Activated CD4-positive, alpha-beta memory T cell treated with anti-CD3 and anti-CD28 coated beads, Interleukin-2, amount 10 ng/mL, durations not matched to agents 7 days and 5 days (primary cell): ENCODE measurements around the gene CISH. TPM values are rescaled to one million over a fixed set of nuclear protein-coding genes. Genes with fewer than 3 reads are reported as not detected.
A peak's percentile ranks its signal among the peaks of the same experiment; 100 is the strongest.

Experiments
- CTCF ChIA-PET: fragments of 350-600 bp; sonication (Branson Sonifier 250); formaldehyde crosslinking; loops from one replicate; lab custom pipeline; 2021; ENCODE audit warnings: antibody characterized with exemption, inconsistent platforms; lab: Charles Lee
- POLR2A ChIA-PET: fragments of 350-600 bp; sonication (Branson Sonifier 250); formaldehyde crosslinking; loops from one replicate; lab custom pipeline; 2021; ENCODE audit warnings: antibody characterized with exemption; lab: Charles Lee
- DNase-seq: peaks from one replicate; pipeline ENCODE4 v3.0.0-alpha.2; 2020
- H3K27ac Mint-ChIP-seq: one replicate; pipeline ENCODE4 v1.8.0; 2021; ENCODE audit warnings: mild to moderate bottlenecking, mixed read lengths
- H3K27me3 Mint-ChIP-seq: one replicate; pipeline ENCODE4 v1.8.0; 2021; ENCODE audit warnings: mixed read lengths
- H3K36me3 Mint-ChIP-seq: one replicate; pipeline ENCODE4 v1.8.0; 2021; ENCODE audit warnings: low read depth, mixed read lengths
- H3K4me1 Mint-ChIP-seq: one replicate; pipeline ENCODE4 v1.8.0; 2021; ENCODE audit warnings: mixed read lengths
- H3K4me3 Mint-ChIP-seq: one replicate; pipeline ENCODE4 v1.8.0; 2021; ENCODE audit warnings: mild to moderate bottlenecking, mixed read lengths
- H3K9me3 Mint-ChIP-seq: one replicate; pipeline ENCODE4 v1.8.0; 2021; ENCODE audit warnings: mixed read lengths
- total RNA-seq, 2 experiments: library from RNA; stranded (reverse); gene quantifications; one replicate each; pipeline ENCODE4 v1.2.3, GENCODE V29; 2021

CISH gene
- total RNA-seq, 2 experiments from 2014 or later = 328 to 335 TPM

DNA sequence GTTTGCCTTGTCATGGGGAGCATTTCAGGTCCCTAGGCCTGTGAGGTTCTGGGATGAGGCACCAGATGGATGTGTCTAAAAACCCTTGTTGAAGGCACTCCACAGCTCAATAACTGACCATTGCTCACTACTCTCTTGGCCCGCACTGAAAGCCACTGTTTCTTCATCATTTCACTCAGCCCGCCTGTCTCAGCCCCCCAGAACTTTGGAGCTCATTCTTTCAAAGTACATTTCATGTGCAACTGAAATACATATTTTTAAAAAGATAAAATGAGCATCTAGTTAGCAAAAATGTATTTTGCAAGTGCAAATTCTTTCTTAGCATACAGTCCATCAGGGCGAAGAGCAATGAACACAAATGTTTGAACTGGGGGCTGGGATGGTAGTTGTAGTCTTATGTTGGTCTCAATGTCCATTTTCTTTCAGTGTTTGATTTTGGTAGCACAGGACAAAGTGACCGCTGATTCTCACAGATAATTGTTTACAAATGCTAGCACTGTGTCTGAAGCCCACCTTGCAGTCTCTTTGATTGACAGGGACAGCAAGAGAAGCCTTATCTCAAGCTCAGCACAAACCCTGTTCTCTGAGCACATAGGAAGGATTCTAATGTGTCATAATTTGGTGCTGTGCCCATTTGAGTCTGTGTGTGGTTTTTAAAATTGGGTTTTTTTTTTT is 22.7 kb downstream of the CISH start:
- Mint-ChIP-seq H3K4me1 (peaks cover 82% of the 10 kb centered on the region), H3K27ac (peak overlapping the region; percentile 96), H3K4me3 (peak overlapping the region; percentile 6), H3K36me3 (peaks cover 23% of the 10 kb centered on the region), H3K27me3 (no peaks in the 10 kb centered on the region), H3K9me3 (no peaks in the 10 kb centered on the region)
- POLR2A ChIA-PET = interaction anchor here (2.4 to 37.3 kb wide), 5 partner anchors 14 to 796 kb away, joined by 12 to 4963 read pairs (median 29); partner anchors contain the start of genes C3orf18, CISH, HEMK1 and MANF
- CTCF ChIA-PET = interaction anchor here (3.0 to 11.1 kb wide), 3 partner anchors 9 to 20 kb away, joined by 11 to 342 read pairs (median 331); partner anchors contain the start of genes CISH, HEMK1 and MAPKAPK3
- DNase-seq = no peak

DNA sequence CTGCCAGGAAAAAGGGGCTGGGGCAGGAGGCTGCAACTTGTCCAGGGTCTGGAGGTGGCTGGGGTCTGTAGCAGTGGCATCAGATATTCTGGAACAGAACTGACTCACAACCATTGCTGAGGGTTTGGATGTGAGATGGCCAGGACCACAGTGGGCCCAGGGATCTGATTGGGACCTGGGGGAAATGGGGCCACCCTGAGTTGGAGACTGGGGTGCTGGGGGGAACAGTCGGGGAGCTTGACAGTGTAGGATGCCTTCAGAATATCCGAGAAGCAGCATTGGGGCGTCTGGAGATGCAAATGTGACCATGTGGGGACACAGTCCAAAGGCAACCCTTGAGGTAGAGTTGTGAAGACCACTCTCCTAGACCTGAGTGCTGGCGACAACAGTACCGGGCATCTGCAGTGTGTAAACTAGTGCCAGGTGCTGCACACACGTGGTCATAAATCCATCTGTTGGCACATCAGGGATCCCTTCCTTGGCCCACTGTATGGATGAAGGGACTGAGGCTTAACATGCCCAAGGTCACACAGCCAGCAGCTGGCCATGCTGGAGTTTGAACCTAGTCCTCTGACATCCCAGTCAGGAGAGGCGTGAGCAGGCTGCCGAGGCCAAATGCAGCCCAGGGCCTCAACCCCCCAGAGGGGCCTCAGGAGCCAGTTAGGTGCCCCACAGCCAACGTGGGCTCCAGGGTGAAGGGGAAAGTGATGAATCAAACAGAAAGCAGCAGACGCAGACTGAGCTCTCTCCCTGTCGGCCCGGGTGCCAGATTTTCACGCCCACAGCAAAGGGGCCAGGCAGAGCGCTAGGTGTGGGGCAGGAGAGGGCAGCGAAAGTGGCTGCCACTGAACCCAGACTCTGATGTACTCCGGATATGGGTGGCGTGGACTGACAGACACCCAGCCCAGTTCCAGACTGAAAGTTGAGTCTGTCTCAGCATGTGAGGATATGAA is 23.5 kb downstream of the CISH start:
- ChIA-PET CTCF (interaction anchor here (3.0 to 11.1 kb wide), 3 partner anchors 10 to 21 kb away, joined by 11 to 342 read pairs (median 331); partner anchors contain the start of genes CISH, HEMK1 and MAPKAPK3), POLR2A (interaction anchor here (0.7 to 37.3 kb wide), 4 partner anchors 13 to 797 kb away, joined by 3 to 4963 read pairs (median 444); partner anchors contain the start of genes C3orf18, CISH, HEMK1 and MANF)
- peak overlapping the region; percentile 96 for H3K27ac Mint-ChIP-seq
- peak overlapping the region; percentile 6 for H3K4me3 Mint-ChIP-seq
- peaks cover 78% of the 10 kb centered on the region for H3K4me1 Mint-ChIP-seq
- peak; percentile 81 for DNase-seq
- no peaks in the 10 kb centered on the region for H3K27me3 Mint-ChIP-seq
- peaks cover 31% of the 10 kb centered on the region for H3K36me3 Mint-ChIP-seq
- H3K9me3 Mint-ChIP-seq = no peaks in the 10 kb centered on the region

DNA sequence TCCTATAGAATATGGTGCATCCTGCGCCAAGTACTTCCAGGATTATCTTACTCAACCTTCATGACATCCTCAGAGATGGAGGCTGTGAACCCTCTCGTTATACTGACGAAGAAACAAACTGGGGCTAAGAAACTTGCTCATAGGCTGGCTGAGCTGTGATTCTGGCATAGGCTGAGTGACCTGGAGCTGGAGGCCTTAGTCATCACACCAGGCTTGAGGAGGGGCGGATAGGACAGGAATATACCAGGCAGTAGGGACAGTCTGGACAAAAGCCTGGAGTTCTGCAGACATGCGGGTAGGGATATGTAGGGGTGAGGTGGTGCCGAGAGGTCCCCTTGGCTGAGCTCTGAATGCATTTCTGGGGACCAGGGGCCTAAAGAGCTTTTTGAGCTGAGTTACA is 24.2 kb downstream of the CISH start:
- H3K27me3 Mint-ChIP-seq = no peaks in the 10 kb centered on the region
- CTCF ChIA-PET = interaction anchor here (10.7 to 11.1 kb wide), 2 partner anchors 13 to 22 kb away, joined by 331 to 342 read pairs; partner anchors contain the start of genes CISH, HEMK1 and MAPKAPK3
- peaks cover 71% of the 10 kb centered on the region for H3K4me1 Mint-ChIP-seq
- H3K4me3 Mint-ChIP-seq = no peak overlapping the region
- no peak for DNase-seq
- no peaks in the 10 kb centered on the region for H3K9me3 Mint-ChIP-seq
- POLR2A ChIA-PET = interaction anchor here (0.7 to 37.3 kb wide), 3 partner anchors 13 to 249 kb away, joined by 3 to 4963 read pairs (median 877); partner anchors contain the start of genes C3orf18, CISH, HEMK1 and MAPKAPK3
- H3K27ac Mint-ChIP-seq = peak overlapping the region; percentile 96
- peaks cover 32% of the 10 kb centered on the region for H3K36me3 Mint-ChIP-seq

DNA sequence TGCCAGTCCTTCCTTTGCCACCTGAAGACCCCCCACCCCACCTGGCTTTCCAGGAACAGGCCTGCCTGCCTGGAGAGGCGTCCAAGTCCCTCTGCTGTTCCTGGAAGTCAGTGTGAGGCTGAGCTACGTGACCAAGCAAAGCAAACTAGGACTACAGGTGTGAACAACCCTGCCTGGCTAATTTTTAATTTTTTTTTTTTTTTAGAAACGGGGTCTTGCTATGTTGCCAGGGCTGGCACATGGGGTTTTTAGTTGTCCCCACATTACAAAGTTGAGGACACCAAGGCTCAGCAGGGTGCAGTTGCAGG is 24.9 kb downstream of the CISH start:
- no peak for DNase-seq
- H3K9me3 Mint-ChIP-seq = no peaks in the 10 kb centered on the region
- no peaks in the 10 kb centered on the region for H3K27me3 Mint-ChIP-seq
- ChIA-PET POLR2A (interaction anchor here (1.7 to 37.3 kb wide), 3 partner anchors 12 to 58 kb away, joined by 3 to 4963 read pairs (median 877); partner anchors contain the start of genes C3orf18, CISH, HEMK1 and MAPKAPK3), CTCF (interaction anchor here (1.6 to 11.1 kb wide), 3 partner anchors 12 to 23 kb away, joined by 3 to 342 read pairs (median 331); partner anchors contain the start of genes C3orf18, CISH, HEMK1 and MAPKAPK3)
- H3K27ac Mint-ChIP-seq = peak overlapping the region; percentile 21
- H3K4me1 Mint-ChIP-seq = peaks cover 66% of the 10 kb centered on the region
- H3K4me3 Mint-ChIP-seq = no peak overlapping the region
- peaks cover 36% of the 10 kb centered on the region for H3K36me3 Mint-ChIP-seq

DNA sequence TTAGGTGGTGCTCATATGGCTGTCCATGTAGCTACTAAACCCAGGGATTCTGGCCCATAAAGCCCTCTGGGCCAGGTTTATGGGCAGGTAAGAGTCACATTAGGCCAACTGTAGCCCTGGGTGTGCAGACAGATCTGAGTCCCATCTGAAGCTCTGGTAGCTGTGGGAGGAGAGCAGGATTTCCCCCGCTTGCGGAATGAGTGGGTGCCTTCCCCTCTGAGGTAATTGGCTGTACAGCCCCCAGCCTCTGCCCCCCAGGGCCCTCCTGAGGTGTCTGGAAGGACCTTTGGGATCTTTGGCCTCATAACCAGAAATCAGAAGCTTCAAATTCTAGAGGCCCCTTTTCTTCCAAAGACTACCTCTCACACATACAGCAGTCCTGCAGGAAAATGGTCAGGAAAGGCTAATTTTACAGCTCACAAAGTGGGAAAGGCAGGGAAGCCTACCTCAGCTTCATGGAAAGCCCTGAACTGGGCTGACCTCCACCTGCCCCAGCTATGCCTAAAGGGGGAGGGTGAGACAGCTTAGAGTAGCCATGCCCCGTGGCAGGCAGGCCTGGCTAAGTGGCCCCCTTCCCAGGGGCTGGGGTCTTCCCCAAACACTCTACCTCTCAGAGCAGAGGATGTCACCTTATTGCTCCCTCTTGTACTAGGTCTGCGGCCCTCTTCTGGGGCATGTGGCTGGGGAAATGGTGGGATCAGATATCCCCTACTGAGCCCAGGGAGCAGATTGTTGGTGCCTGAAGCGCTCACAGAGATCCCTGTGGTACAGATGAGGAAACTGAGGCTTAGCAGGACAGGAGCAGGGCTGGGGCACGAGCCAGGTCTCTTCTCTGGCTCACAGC is 25.4 kb downstream of the CISH start:
- Mint-ChIP-seq H3K4me3 (no peak overlapping the region), H3K36me3 (peaks cover 40% of the 10 kb centered on the region), H3K4me1 (peaks cover 66% of the 10 kb centered on the region), H3K27me3 (no peaks in the 10 kb centered on the region), H3K9me3 (no peaks in the 10 kb centered on the region), H3K27ac (peak overlapping the region; percentile 25)
- ChIA-PET CTCF (interaction anchor here (0.5 to 11.1 kb wide), 4 partner anchors 12 to 42 kb away, joined by 3 to 342 read pairs (median 167); partner anchors contain the start of genes C3orf18, CISH, HEMK1 and MAPKAPK3), POLR2A (interaction anchor here (1.7 to 37.3 kb wide), 3 partner anchors 11 to 58 kb away, joined by 3 to 4963 read pairs (median 877); partner anchors contain the start of genes C3orf18, CISH, HEMK1 and MAPKAPK3)
- no peak for DNase-seq

DNA sequence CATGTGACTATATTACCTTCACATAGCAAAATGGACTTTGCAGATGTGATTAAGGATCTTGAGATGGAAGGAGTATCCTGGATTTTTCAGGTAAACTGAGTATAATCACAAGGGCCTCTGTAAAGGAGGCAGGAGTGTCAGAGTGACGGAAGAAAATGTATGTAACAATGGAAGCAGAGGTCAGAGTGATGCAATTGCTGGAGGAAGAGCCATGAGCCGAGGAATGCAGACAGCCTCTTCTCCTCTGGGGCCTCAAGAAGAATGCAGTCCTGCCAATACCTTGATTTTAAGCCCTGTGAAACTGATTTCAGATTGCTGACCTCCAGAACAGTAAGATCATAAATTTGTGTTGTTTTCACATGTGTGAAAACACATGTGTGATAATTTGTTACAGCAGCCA is 27.2 kb downstream of the CISH start:
- Mint-ChIP-seq H3K9me3 (no peaks in the 10 kb centered on the region), H3K4me3 (no peak overlapping the region), H3K36me3 (peaks cover 58% of the 10 kb centered on the region), H3K27me3 (no peaks in the 10 kb centered on the region), H3K27ac (no peak overlapping the region), H3K4me1 (peaks cover 60% of the 10 kb centered on the region)
- DNase-seq = no peak
- CTCF ChIA-PET = interaction anchor here (1.3 to 18.5 kb wide), 2 partner anchors 9 to 26 kb away, joined by 4 to 854 read pairs; partner anchors contain the start of genes CISH and MAPKAPK3
- POLR2A ChIA-PET = interaction anchor here (1.7 to 37.3 kb wide), 2 partner anchors 10 to 28 kb away, joined by 7 to 4963 read pairs; partner anchors contain the start of genes CISH and MAPKAPK3

DNA sequence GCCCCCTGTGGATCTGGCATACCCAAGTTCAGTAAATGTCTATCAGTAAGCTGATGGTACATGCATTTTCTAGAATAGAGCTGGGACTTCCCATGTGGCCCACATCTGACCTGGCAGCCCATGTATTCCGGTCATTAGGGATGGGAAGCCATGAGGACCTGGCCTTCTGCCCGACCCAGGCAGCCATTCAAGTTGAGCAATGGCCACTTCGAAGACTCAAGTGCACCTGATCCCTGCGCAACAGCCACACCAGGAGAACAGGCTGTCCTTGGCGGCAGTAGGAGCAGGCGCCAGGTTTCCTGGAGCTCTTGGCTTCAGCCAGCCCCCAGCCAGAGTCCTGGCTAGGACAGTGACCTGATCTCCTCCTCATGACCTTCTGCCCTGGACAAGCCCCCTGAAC is 27.7 kb downstream of the CISH start:
- H3K4me1 Mint-ChIP-seq = peaks cover 57% of the 10 kb centered on the region
- no peaks in the 10 kb centered on the region for H3K27me3 Mint-ChIP-seq
- H3K36me3 Mint-ChIP-seq = peaks cover 62% of the 10 kb centered on the region

DNA sequence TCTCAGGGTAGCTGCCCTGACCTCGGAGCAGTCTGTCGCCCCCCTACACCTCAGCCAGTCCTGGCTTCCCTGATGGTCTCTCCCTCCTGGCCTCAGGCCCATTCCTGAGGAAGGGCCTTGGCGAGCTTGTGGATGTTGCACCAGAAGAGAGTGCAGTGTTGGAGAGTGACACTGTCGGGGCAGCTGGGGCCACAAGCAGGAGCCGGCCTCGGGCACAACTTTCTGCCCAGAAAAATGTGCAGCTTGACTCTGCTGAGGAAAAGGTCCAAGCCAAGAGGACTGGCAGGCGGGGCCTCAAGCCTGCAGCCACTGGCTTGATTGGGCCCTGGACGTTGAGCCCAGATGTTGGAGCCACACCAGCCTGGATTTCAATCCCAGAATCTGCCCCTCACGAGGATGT is 29.5 kb downstream of the CISH start:
- peaks cover 67% of the 10 kb centered on the region for H3K36me3 Mint-ChIP-seq
- no peak for DNase-seq
- POLR2A ChIA-PET = interaction anchor here (3.1 to 37.3 kb wide), 3 partner anchors 8 to 31 kb away, joined by 23 to 4963 read pairs (median 877); partner anchors contain the start of genes CISH, HEMK1 and MAPKAPK3
- H3K27ac Mint-ChIP-seq = no peak overlapping the region
- H3K9me3 Mint-ChIP-seq = no peaks in the 10 kb centered on the region
- no peaks in the 10 kb centered on the region for H3K27me3 Mint-ChIP-seq
- H3K4me3 Mint-ChIP-seq = no peak overlapping the region
- CTCF ChIA-PET = interaction anchor here (18.5 kb wide), 1 partner anchor 28 kb away, joined by 854 read pairs; the partner anchor contains the start of genes CISH and MAPKAPK3
- peaks cover 42% of the 10 kb centered on the region for H3K4me1 Mint-ChIP-seq

More for the DNA sequence above, 27.7 kb downstream of the CISH start:
- no peak for DNase-seq
- H3K4me3 Mint-ChIP-seq = no peak overlapping the region
- CTCF ChIA-PET = interaction anchor here (1.3 to 18.5 kb wide), 2 partner anchors 9 to 26 kb away, joined by 4 to 854 read pairs; partner anchors contain the start of genes CISH and MAPKAPK3
- POLR2A ChIA-PET = interaction anchor here (1.7 to 37.3 kb wide), 3 partner anchors 6 to 29 kb away, joined by 7 to 4963 read pairs (median 877); partner anchors contain the start of genes CISH and MAPKAPK3
- H3K9me3 Mint-ChIP-seq = no peaks in the 10 kb centered on the region
- H3K27ac Mint-ChIP-seq = peak overlapping the region; percentile 12

DNA sequence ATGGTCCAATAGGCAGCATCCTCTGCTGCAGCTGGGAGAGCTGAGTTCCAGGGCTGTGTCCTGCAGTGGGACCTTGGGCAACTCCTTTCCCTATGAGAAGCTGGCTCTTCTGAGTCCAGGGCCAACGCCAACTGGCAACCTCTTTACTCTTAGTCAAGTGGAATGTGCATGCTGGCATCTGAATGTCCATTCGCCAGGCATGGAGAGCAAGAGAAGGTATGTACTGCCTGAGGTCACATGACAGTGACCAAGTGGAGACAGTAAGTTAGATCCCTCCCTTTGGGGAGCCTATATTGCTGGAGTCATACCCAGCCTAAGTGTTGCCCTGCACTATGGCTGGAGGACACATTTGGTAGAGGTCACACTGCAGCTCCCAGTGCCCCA is 30.1 kb downstream of the CISH start:
- no peak for DNase-seq
- Mint-ChIP-seq H3K9me3 (no peaks in the 10 kb centered on the region), H3K36me3 (peaks cover 70% of the 10 kb centered on the region), H3K4me3 (no peak overlapping the region), H3K27ac (peak overlapping the region; percentile 65), H3K27me3 (no peaks in the 10 kb centered on the region), H3K4me1 (peaks cover 38% of the 10 kb centered on the region)
- ChIA-PET CTCF (interaction anchor here (1.1 to 18.5 kb wide), 4 partner anchors 9 to 29 kb away, joined by 3 to 854 read pairs (median 4); partner anchors contain the start of genes CISH and MAPKAPK3), POLR2A (interaction anchor here (1.3 to 37.3 kb wide), 4 partner anchors 9 to 245 kb away, joined by 4 to 4963 read pairs (median 450); partner anchors contain the start of genes CISH, HEMK1 and MAPKAPK3)

DNA sequence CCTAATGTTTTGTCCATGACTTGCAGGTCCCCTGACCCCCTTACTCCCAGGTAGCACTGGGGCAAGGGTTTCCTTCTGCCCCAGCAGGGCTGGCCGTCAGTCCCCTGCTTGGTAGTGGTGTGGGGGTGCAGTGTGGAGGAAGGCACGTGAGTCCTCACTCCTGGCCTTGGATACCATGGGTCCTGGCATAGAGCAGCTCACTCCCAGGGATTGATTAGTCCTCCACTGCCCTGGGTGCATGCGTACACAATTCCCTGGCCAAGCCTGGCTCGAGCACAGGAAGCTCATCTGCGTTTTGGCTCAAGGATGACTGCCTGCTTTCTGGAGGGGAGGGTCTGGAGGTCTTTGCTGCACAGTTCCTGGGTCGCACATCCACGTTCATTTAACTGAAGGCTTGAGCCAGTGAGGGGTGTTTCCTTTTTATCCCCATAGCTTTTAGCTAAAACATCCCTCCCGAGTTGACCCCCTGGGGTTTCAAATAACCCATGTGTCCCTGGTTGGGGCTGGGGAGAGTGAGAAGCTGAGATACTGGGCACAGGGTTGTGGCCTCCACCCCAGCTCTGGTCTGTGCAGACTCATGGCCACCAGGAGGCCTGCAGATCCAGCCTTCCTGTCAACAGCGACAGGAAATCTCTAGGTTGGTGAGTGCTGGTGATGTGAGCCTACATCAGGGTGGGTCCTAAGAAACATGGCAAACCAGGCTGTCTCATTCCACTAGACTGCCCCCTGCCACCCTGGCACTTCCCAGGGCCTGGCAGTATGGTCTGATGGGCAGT is 30.7 kb downstream of the CISH start:
- ChIA-PET CTCF (interaction anchor here (1.1 to 18.5 kb wide), 4 partner anchors 8 to 29 kb away, joined by 3 to 854 read pairs (median 4); partner anchors contain the start of genes CISH and MAPKAPK3), POLR2A (interaction anchor here (1.3 to 37.3 kb wide), 4 partner anchors 9 to 245 kb away, joined by 4 to 4963 read pairs (median 450); partner anchors contain the start of genes CISH, HEMK1 and MAPKAPK3)
- peaks cover 75% of the 10 kb centered on the region for H3K36me3 Mint-ChIP-seq
- no peaks in the 10 kb centered on the region for H3K9me3 Mint-ChIP-seq
- peaks cover 42% of the 10 kb centered on the region for H3K4me1 Mint-ChIP-seq
- DNase-seq = no peak
- H3K27ac Mint-ChIP-seq = peak overlapping the region; percentile 65
- no peaks in the 10 kb centered on the region for H3K27me3 Mint-ChIP-seq
- no peak overlapping the region for H3K4me3 Mint-ChIP-seq
